ENCODE data around the gene INSM1.

GRCh38 chr20:20417876-20418676 is 50.2 kb downstream of the INSM1 start:
- TF ChIP-seq RAD21 (IDR thresholded peaks at IDR 0.05; ENCODE audit: low read depth) (no peak), NFIC (IDR thresholded peaks at IDR 0.05) (no peak), REST (IDR thresholded peaks at IDR 0.05; ENCODE audit: low read depth) (no peak), EGR1 (IDR thresholded peaks at IDR 0.05) (no peak), CREB1 (IDR thresholded peaks at IDR 0.05; ENCODE audit: low read depth) (no peak), ZBTB7A (IDR thresholded peaks at IDR 0.05; ENCODE audit: low read depth) (no peak), TAF1 (IDR thresholded peaks at IDR 0.05; ENCODE audit: low read depth) (no peak), EP300 (IDR thresholded peaks at IDR 0.05; ENCODE audit: borderline replicate concordance) (no peak), YY1 (IDR thresholded peaks at IDR 0.05; ENCODE audit: low read depth) (no peak), FOXM1 (IDR thresholded peaks at IDR 0.05; ENCODE audit: borderline replicate concordance, low read depth) (no peak), CEBPB (IDR thresholded peaks at IDR 0.05) (no peak), TEAD4 (IDR thresholded peaks at IDR 0.05) (no peak), TCF12 (IDR thresholded peaks at IDR 0.05; ENCODE audit: low read depth) (no peak)
- TF ChIP-seq, protein P1, sequence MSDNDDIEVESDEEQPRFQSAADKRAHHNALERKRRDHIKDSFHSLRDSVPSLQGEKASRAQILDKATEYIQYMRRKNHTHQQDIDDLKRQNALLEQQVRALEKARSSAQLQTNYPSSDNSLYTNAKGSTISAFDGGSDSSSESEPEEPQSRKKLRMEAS (IDR thresholded peaks at IDR 0.05) = no peak

All from Ishikawa (cell line).